T-helper 2 cell treated with Interferon-gamma antibody and Interleukin-4, amounts not matched to agents 5 μg/mL and 100 μg/mL, for 36 hours (primary cell): ENCODE data around the gene GRID1.

Experiments used
- DNase-seq: peaks from one replicate; pipeline ENCODE4 v3.0.0; 2021; ENCODE audit warnings: low spot score
- H3K27ac Mint-ChIP-seq: one replicate; pipeline ENCODE4 v1.8.0; 2021; ENCODE audit warnings: mild to moderate bottlenecking, mixed read lengths
- H3K27me3 Mint-ChIP-seq: one replicate; pipeline ENCODE4 v1.8.0; 2021; ENCODE audit warnings: low read depth, mixed read lengths
- H3K36me3 Mint-ChIP-seq: one replicate; pipeline ENCODE4 v1.8.0; 2021; ENCODE audit warnings: low read depth, mixed read lengths
- H3K4me1 Mint-ChIP-seq: one replicate; pipeline ENCODE4 v1.8.0; 2021; ENCODE audit warnings: low read depth, mixed read lengths
- H3K4me3 Mint-ChIP-seq: one replicate; pipeline ENCODE4 v1.8.0; 2022; ENCODE audit warnings: mild to moderate bottlenecking, moderate library complexity, mixed read lengths
- H3K9me3 Mint-ChIP-seq: one replicate; pipeline ENCODE4 v1.8.0; 2021; ENCODE audit warnings: mixed read lengths

Gene GRID1

DNA sequence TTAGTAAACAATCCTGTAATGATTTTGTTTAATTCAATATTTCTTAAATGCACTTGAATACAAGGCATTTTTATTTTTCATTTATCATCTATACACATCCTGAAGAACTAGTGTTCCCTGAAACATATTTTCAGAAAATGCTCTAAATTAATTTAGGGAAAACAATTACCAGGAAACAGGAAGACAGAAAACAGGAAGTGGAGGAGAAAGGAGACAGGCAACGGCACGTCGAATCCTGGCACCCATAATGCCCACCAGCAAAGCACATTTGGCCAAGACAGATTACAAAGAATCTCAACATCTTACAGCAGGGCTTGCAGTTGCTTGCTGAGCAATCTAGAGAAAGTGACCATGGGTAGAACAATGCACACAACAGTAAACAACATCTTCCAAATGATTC lies 571.1 kb downstream of the GRID1 start:
- no peaks in the 10 kb centered on the region for H3K27me3 Mint-ChIP-seq
- no peak for DNase-seq
- H3K4me3 Mint-ChIP-seq = no peak overlapping the region
- no peaks in the 10 kb centered on the region for H3K36me3 Mint-ChIP-seq
- H3K27ac Mint-ChIP-seq = no peak overlapping the region
- no peaks in the 10 kb centered on the region for H3K4me1 Mint-ChIP-seq
- H3K9me3 Mint-ChIP-seq = no peaks in the 10 kb centered on the region

DNA sequence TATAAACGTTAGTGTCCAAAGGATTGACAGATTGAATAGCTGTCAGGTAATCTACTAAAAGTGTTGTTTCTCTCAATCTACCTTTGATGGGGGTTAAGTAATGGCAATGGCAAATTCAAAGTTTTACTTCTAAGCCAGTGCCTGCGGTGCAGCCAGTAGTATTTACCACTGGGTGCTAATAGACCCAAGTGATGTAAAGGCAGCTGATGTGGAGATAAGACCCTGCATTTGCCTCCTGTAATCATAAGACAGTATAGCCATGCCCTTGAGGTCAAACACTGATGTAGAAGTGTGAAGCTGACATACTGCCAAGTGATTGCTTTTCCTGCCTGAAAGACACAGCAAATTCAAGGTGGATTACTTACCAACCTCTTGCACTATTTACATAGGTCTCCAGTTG lies 572.0 kb downstream of the GRID1 start:
- Mint-ChIP-seq H3K4me3 (no peak overlapping the region), H3K4me1 (no peaks in the 10 kb centered on the region), H3K36me3 (no peaks in the 10 kb centered on the region), H3K27ac (no peak overlapping the region), H3K9me3 (no peaks in the 10 kb centered on the region), H3K27me3 (no peaks in the 10 kb centered on the region)
- DNase-seq = no peak

DNA sequence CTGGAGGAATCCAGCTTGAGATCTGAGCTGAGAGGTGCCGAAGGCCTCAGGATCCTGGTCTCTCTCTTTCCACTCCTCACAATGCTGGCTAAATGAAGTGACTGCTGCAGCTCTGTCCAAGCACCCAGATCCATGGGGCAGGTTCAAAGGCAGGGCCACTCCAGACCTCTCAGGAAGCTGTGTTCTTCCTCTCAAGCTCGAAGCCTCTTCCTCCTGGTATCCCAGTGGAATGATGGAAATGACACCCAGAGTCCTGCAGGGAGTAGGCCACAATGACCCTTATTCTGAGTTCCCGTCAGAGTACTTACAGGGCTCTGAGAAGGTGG lies 574.1 kb downstream of the GRID1 start:
- no peaks in the 10 kb centered on the region for H3K27me3 Mint-ChIP-seq
- no peaks in the 10 kb centered on the region for H3K36me3 Mint-ChIP-seq
- H3K9me3 Mint-ChIP-seq = no peaks in the 10 kb centered on the region
- no peak for DNase-seq
- no peaks in the 10 kb centered on the region for H3K4me1 Mint-ChIP-seq
- no peak overlapping the region for H3K4me3 Mint-ChIP-seq
- H3K27ac Mint-ChIP-seq = no peak overlapping the region

DNA sequence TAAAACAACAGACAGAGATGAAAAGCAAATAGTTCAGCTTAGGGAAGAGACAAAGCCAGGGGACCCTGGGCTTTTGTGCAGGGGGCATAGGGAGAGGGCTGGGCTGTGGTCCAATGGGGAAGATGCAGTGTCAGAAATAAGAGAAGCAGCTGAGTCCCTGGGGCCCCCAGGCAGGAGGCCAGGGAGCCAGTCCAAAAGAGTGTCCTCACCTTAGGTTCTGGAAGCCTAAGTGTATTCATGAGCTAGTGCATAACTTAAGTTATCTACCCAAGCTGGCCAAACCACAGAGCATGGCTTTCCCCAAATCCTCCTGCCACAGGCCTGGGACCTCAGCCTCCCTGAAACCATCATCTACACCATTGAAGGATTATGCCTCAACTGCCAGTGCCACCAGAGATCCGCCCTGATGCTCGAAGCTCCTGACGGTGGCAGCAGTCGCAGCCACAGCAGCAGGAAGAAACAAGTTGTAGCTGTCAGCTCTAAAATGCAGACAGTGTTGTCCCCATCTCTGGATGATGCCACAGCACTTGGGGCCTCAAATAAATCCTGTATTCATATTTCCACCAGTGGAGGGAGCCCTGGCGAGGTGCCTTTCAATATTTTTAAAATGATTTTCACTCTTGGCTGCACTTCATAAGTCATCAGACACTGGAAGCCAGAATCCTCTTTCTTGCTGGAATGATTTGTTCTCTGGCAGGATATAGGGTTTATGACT lies 574.6 kb downstream of the GRID1 start:
- no peak overlapping the region for H3K27ac Mint-ChIP-seq
- no peaks in the 10 kb centered on the region for H3K27me3 Mint-ChIP-seq
- no peak overlapping the region for H3K4me3 Mint-ChIP-seq
- no peaks in the 10 kb centered on the region for H3K9me3 Mint-ChIP-seq
- no peaks in the 10 kb centered on the region for H3K36me3 Mint-ChIP-seq
- no peaks in the 10 kb centered on the region for H3K4me1 Mint-ChIP-seq
- no peak for DNase-seq

DNA sequence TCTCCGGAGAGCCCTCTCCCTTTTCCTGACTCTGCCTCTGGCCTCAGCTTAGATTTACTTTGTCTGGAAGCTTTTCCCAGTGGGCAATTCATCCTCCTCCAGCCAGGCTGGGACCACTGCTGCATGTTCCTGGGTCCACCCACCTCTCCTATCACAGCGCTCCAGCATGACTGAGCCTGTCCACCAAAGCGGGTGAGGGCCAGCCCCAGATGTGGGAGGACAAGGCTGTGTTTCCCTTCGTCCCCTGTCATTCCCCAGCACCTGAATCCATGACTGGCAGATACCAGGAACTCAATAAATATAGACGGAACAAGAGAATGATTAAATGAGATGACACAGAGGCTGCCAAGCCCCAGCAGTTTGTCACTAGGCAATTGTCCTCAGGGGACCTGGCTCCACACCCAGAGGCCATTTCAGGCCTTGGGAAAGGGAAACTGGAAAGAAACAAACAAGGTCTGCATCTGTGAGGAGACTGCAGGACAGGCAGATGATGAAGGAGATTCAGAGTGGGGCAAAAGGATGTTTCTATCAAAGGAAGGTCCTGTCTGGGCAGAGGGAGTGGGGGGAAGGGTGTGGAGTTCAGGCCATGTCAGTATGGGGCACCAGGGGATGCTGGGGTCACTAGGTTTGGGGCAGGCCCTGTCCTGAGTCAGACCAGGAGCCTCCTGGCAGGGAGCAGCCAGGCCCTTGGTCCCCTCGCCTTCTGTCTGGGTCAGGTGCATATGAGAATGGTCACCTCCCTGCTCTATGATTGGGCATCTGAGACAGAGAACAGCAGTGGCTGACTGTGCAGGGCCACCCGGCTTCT lies 576.4 kb downstream of the GRID1 start:
- no peaks in the 10 kb centered on the region for H3K9me3 Mint-ChIP-seq
- H3K4me1 Mint-ChIP-seq = no peaks in the 10 kb centered on the region
- H3K36me3 Mint-ChIP-seq = no peaks in the 10 kb centered on the region
- H3K27ac Mint-ChIP-seq = no peak overlapping the region
- no peaks in the 10 kb centered on the region for H3K27me3 Mint-ChIP-seq
- no peak for DNase-seq
- no peak overlapping the region for H3K4me3 Mint-ChIP-seq

DNA sequence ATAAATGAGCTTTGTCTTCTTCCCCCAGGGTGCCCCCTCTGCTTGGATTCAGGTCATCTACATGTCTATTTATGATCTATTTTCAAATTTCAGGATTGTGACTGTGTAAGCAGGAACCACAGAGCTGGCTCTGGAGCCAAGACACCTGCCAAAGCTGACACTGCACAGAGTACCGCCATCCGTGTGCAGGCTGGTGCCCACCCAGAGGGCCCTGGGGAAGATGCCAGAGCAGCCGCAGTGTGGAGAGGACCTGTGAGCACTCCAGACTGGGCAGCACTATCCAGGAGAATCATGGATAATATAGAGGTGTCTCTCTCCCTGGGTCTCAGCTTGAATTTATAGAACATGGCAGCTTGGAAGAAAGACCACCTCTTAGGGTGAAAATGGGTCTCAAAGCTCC lies 577.5 kb downstream of the GRID1 start:
- Mint-ChIP-seq H3K4me1 (no peaks in the 10 kb centered on the region), H3K27ac (no peak overlapping the region), H3K36me3 (no peaks in the 10 kb centered on the region), H3K4me3 (no peak overlapping the region), H3K9me3 (no peaks in the 10 kb centered on the region), H3K27me3 (no peaks in the 10 kb centered on the region)
- DNase-seq = no peak

DNA sequence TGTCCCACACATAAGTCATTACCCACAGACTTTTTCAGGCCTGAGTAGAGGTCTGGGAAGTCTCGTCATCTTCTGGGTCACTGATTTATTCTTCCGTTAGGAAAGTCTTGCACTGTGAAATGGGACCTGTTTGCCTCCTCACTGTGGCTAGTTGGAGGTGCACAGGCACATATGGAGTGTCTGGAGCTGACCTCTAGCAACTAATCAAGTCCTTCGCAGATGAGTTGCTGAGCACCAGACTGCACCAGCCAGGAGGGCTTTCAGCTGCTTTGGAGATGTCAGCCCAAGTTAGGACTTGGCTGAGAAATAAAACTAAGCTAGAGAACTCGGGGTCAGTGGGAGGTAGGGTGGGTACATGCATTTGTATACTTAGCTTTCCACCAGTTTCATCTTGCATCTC lies 578.0 kb downstream of the GRID1 start:
- Mint-ChIP-seq H3K4me3 (no peak overlapping the region), H3K36me3 (no peaks in the 10 kb centered on the region), H3K9me3 (no peaks in the 10 kb centered on the region), H3K4me1 (no peaks in the 10 kb centered on the region), H3K27me3 (no peaks in the 10 kb centered on the region), H3K27ac (no peak overlapping the region)
- no peak for DNase-seq

DNA sequence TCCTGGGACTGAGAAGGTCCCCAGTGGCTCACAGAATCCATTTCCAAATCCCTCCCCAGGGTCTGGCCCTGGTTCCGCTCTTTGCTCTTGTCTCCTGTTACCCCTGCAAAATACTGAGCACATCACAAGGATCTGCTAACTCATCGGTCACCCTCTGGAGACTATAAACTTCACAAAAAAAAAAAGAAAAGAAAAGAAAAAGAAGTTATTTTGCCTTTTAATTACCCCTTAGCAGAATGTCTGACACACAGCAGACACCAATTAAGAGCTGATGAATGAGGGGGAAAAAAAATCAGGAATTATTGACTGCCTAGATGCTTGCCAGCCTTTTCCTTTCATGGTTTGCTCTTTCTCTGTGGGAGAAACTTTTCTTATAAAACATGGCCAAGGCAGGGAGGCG lies 578.7 kb downstream of the GRID1 start:
- no peaks in the 10 kb centered on the region for H3K27me3 Mint-ChIP-seq
- H3K4me1 Mint-ChIP-seq = no peaks in the 10 kb centered on the region
- no peak for DNase-seq
- H3K36me3 Mint-ChIP-seq = no peaks in the 10 kb centered on the region
- H3K27ac Mint-ChIP-seq = no peak overlapping the region
- no peak overlapping the region for H3K4me3 Mint-ChIP-seq
- no peaks in the 10 kb centered on the region for H3K9me3 Mint-ChIP-seq

DNA sequence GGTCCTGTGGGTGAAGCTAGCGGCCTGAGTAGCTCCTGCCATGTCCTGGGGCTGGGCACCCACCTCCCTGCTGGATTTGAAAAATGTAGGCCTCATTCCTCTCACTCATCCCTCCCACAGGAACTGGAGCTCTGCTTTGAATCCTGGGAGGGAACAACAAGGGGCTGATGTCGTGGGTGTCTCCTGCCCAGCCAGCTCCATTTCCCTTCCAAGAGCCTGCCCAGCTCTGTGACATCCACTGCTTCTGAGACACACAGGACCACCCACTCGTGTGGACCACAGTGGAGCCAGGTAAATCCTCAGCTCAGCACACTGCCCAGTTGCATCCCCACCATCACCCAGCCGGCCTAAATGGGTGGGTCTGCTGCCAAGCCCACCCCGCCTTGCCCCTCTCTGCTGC lies 579.2 kb downstream of the GRID1 start:
- DNase-seq = no peak
- H3K36me3 Mint-ChIP-seq = no peaks in the 10 kb centered on the region
- H3K9me3 Mint-ChIP-seq = no peaks in the 10 kb centered on the region
- no peaks in the 10 kb centered on the region for H3K4me1 Mint-ChIP-seq
- no peaks in the 10 kb centered on the region for H3K27me3 Mint-ChIP-seq
- no peak overlapping the region for H3K27ac Mint-ChIP-seq
- no peak overlapping the region for H3K4me3 Mint-ChIP-seq

DNA sequence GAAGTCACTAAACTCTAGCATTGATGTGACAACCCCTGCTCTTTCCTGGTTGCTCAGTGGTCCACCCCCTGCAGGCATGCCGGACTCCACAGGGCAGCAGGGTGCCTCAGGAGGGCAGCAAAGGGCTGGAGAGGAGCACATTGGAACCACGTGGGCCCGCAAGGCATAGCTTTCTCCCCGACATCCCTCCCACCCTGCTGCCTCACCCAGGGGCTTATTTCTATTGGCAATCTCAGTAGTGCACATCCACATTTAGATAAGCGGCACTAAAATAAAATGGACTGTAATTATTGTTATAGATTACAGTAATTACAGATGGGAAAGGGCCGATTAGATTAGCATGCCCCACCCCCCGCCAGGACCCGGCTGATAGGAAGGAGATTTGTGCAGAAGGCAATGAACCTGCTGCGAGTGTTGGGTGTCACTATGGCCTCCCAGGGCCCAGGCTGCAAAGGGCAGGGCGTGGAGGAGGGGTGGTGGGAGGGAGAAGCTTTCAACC lies 580.1 kb downstream of the GRID1 start:
- Mint-ChIP-seq H3K27me3 (no peaks in the 10 kb centered on the region), H3K36me3 (no peaks in the 10 kb centered on the region), H3K9me3 (no peaks in the 10 kb centered on the region), H3K4me3 (no peak overlapping the region), H3K4me1 (no peaks in the 10 kb centered on the region), H3K27ac (no peak overlapping the region)
- no peak for DNase-seq

DNA sequence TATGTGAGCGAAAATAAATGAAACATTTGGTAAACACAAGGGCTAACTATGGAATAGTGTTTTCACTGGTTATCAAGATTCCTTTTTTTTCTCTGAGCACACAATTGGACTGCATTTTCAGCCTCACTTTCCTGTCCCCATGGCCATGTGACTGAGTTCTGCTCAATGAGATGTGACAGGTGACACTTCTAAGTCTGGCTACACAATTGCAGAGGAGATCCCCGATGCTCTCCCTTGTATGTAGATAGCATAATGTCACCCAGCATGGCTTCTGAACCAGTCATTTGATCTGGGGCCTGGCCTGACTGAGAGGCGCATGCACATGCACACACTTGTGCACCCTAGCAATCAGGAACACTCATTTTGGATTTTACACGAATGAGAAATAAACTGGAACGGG lies 581.8 kb downstream of the GRID1 start:
- Mint-ChIP-seq H3K9me3 (no peaks in the 10 kb centered on the region), H3K4me1 (no peaks in the 10 kb centered on the region), H3K36me3 (no peaks in the 10 kb centered on the region), H3K27me3 (no peaks in the 10 kb centered on the region), H3K27ac (no peak overlapping the region), H3K4me3 (no peak overlapping the region)
- DNase-seq = no peak

DNA sequence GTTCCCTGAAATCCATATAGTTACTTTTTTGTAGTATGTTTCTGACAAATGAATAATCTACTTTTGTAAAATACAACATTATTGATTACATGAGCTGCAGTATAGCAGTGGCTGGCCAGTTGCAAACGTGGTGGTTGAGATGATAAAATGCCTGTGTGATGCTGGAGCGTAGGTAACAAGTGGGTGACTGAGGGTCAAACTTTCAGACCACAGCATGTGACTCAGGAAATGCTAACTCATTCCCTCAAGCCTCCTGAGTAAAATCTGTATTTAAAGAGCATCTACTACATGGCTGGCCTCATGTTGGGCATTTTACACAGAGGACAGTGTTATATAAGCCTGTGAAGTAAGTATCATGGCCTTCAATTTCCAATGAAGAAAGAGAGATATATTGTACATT lies 585.2 kb downstream of the GRID1 start:
- no peaks in the 10 kb centered on the region for H3K27me3 Mint-ChIP-seq
- no peaks in the 10 kb centered on the region for H3K4me1 Mint-ChIP-seq
- no peak overlapping the region for H3K4me3 Mint-ChIP-seq
- no peak for DNase-seq
- H3K27ac Mint-ChIP-seq = no peak overlapping the region
- no peaks in the 10 kb centered on the region for H3K9me3 Mint-ChIP-seq
- no peaks in the 10 kb centered on the region for H3K36me3 Mint-ChIP-seq

DNA sequence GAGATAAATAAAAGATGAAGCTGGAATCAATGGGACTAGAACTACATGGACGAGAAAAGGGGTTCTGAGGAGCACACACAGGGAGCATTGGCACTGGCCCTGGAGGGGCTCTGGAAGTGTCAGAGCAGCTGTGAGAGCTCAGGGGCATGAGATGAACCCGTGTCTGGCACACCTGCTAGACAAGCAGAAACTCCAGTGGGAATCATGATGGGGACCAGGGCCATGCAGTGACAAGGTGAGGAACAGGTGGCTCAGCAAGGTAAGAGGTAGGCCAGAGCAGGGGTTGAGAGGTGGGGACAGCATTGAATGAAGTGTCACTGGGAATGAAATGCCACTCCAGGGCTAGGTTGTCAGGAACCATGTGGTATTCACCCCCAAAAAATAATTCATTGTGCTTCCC lies 588.5 kb downstream of the GRID1 start:
- no peak for DNase-seq
- Mint-ChIP-seq H3K4me1 (no peaks in the 10 kb centered on the region), H3K27me3 (no peaks in the 10 kb centered on the region), H3K4me3 (no peak overlapping the region), H3K27ac (no peak overlapping the region), H3K9me3 (no peaks in the 10 kb centered on the region), H3K36me3 (no peaks in the 10 kb centered on the region)

DNA sequence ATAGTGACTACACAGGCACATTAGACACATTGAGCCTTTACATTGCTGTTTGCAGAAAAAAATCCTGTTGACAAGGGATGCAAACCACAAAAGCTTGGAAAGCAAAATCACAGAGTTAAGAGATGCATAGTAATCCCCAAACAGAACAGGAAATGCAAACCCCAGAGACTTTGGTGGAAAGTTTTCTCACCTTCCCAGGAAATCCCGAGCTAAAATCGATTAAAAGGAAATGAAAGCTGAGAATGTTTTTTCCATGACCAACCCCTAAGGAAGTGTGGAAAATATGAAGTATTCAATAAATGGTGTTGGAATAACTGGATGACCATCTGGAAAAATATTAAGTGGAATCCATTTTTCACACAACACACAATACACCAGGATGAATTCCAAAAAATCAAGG lies 598.7 kb downstream of the GRID1 start:
- DNase-seq = no peak
- Mint-ChIP-seq H3K36me3 (no peaks in the 10 kb centered on the region), H3K9me3 (no peaks in the 10 kb centered on the region), H3K4me3 (no peak overlapping the region), H3K4me1 (no peaks in the 10 kb centered on the region), H3K27ac (no peak overlapping the region), H3K27me3 (no peaks in the 10 kb centered on the region)

DNA sequence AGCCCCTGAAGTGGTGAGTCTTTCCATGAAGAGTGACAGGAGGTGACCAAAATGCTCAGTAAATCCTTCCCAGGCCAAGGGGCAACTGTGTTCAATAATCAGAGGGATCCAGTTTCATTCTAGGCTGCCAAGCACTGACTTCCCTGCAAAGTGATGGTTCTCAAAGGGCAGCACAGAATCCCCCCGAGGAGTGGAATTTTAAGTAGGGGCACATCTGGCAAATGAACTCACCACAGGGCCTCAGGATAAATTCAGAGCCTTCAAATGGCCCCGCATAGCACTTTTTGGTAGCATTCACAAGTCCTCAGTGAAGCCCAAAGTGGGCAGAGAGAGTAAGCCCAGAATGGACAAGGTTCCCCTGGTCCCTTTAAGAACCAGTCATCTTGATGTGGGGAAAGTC lies 602.5 kb downstream of the GRID1 start:
- Mint-ChIP-seq H3K4me3 (no peak overlapping the region), H3K27me3 (peaks cover 2% of the 10 kb centered on the region), H3K4me1 (no peaks in the 10 kb centered on the region), H3K27ac (no peak overlapping the region), H3K9me3 (no peaks in the 10 kb centered on the region), H3K36me3 (no peaks in the 10 kb centered on the region)
- no peak for DNase-seq
